Testis (tissue), 2 donors: ENCODE measurements around the gene TCERG1L.

ENCODE experiments used
- POLR2A ChIP-seq: fragments of 450-650 bp; IDR thresholded peaks from one replicate; pipeline ENCODE4 v1.6.1; 2017; ENCODE audit warnings: antibody characterized with exemption, mild to moderate bottlenecking, moderate library complexity
- TF ChIP-seq, protein P1 (sequence below), 3 experiments: fragments of 450-650 bp in 2 of 3; fragments of 200-600 bp in 1 of 3; sonication (generic) in 1 of 3; IDR thresholded peaks; one replicate each; pipeline ENCODE4 v1.5.1; 2016 to 2019; ENCODE audit warnings: antibody characterized with exemption in 3 of 3, mild to moderate bottlenecking in 2 of 3, moderate library complexity in 1 of 3

DNA sequence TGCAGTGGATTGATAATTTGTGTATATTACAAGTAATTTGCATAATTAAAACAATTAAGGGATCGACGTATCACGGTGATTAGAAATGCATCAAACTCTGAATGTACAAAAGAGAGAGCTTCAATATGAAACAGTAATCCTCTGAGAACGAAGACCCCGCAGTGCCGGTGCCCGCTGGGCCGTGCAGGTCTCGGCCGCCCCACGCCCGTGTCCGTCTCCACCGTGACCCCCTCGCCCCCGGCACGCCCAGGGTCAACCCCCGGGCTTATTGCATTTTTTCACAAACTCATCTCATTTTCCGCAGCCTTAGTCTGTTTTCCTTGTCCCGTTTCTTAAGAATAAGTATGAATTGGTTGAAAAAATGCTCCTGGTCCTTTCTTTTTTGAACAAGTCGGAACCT is 218.6 kb downstream of the TCERG1L start:
- TF ChIP-seq, protein P1, sequence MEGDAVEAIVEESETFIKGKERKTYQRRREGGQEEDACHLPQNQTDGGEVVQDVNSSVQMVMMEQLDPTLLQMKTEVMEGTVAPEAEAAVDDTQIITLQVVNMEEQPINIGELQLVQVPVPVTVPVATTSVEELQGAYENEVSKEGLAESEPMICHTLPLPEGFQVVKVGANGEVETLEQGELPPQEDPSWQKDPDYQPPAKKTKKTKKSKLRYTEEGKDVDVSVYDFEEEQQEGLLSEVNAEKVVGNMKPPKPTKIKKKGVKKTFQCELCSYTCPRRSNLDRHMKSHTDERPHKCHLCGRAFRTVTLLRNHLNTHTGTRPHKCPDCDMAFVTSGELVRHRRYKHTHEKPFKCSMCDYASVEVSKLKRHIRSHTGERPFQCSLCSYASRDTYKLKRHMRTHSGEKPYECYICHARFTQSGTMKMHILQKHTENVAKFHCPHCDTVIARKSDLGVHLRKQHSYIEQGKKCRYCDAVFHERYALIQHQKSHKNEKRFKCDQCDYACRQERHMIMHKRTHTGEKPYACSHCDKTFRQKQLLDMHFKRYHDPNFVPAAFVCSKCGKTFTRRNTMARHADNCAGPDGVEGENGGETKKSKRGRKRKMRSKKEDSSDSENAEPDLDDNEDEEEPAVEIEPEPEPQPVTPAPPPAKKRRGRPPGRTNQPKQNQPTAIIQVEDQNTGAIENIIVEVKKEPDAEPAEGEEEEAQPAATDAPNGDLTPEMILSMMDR (IDR thresholded peaks at IDR 0.05), result no peak
- no peak for TF ChIP-seq POLR2A
